ENCODE measurements around the gene EMC9. TPM values are rescaled to one million over a fixed set of nuclear protein-coding genes. Genes with fewer than 3 reads are reported as not detected.
A peak's percentile ranks its signal among the peaks of the same experiment; 100 is the strongest.

Gene EMC9
- total and polyA plus RNA-seq, 10 of the 15 experiments (the other 5 are each of a cell fraction or from before 2014, with no cell fraction given) = 15.3 to 60.5 (median 30.3) TPM

DNA sequence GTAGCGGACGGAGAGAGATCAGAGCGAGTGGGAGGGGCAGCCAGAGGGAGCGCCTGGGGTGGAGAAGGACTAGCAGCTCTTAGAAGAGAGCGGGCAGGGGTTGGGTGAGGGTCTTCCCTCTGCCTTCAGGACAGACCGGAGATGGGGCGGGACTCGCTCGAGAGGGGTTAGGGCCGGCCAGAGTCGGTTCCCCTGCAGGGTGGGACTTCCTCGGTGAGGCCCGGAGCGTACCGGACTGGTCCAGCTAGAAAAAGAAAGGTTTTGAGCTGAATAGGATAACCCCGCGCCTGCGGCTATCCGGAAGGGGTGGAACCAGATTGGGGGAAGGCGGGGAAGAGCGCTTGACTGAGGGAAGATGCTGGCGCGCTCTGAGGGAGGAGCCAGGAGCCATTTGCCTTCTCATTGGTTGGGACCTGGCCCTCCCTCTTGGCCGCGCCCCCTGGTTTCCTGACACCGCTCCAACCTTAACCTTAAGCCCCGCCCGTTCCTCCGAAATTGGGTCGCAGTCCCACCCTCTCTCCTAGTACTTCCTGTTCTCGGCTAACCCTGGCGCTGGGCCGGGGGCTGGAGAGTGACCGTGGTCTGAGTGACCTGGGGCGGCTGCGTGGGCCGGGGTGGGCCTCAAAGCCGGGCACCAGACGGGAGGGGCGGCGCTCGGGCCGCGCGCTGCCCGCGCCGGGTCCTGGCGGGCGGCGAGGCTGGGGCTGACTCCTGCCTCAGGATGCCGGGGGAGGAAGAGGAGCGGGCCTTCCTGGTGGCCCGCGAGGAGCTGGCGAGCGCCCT lies 5.8 kb upstream of the EMC9 start, which contains the start of gene RNF31:
TSS of gene RNF31 (plus strand) at position 521 of the 783 bp plus-strand sequence. CDS start at position 722, 201 bp downstream.
- BruUV-seq (replicated peaks) = no TSS peak
- SMC1A ChIA-PET (ENCODE audit: uncharacterized antibody, unreplicated experiment) = interaction anchor here (0.6 to 4.8 kb wide), 11 partner anchors 11 to 1178 kb away, joined by 3 to 54 read pairs (median 8); partner anchors contain the start of genes DCAF11, IPO4, IRF9 and NRL
- H3K27me3 ChIP-seq (replicated peaks in 1 of 2; ENCODE audit: control insufficient read depth in 2 of 2, insufficient read depth in 2 of 2, low read length in 1 of 2) = no peaks in the 10 kb centered on the region
- peak within 1 kb of the TSS; percentile 66 for H2AFZ ChIP-seq (ENCODE audit: control insufficient read depth, low read depth, low read length)
- in situ Hi-C loops (cut with MboI) (no loop called here), intact Hi-C loops (cut with micrococcal nuclease; ENCODE audit: unreplicated experiment) (loop anchor here (1.0 to 5.0 kb wide), 2 partner anchors 14 to 150 kb away; partner anchors contain the start of genes DHRS1, IRF9 and NOP9)
- peaks cover 18 to 41% of the 10 kb centered on the region in 2 experiments for H3K36me3 ChIP-seq (ENCODE audit: control insufficient read depth in 2 of 2, insufficient read depth in 2 of 2, low read length in 1 of 2)
- peak within 1 kb of the TSS; percentile 82 for H3K4me3 ChIP-seq
- H3K4me1 ChIP-seq (ENCODE audit: control insufficient read depth, insufficient read depth, low read length) = peaks cover 11% of the 10 kb centered on the region
- peak; percentile 96 for FAIRE-seq
- peak; percentile 92 for DNase-seq (ENCODE audit: low read depth, low spot score)
- 2% methylated on average over 57 of the region's 57 CpGs for WGBS (ENCODE audit: insufficient coverage, insufficient replicate concordance, low lambda C conversion rate, missing lambda C conversion rate)
- peaks cover 61% of the 10 kb centered on the region for H3K79me2 ChIP-seq (ENCODE audit: control insufficient read depth, insufficient read depth, low read length)
- RAD21 ChIA-PET (ENCODE audit: unreplicated experiment) = interaction anchor here (0.6 to 3.9 kb wide), 19 partner anchors 10 to 162 kb away, joined by 3 to 37 read pairs (median 6); partner anchors contain the start of genes CHMP4A, CIDEB, DCAF11 and IPO4
- no peaks in the 10 kb centered on the region for H4K20me1 ChIP-seq (ENCODE audit: control insufficient read depth, insufficient read depth)
- peak within 1 kb of the TSS; percentile 94 for H3K27ac ChIP-seq (ENCODE audit: control insufficient read depth, insufficient read depth)
- H3K9ac ChIP-seq (ENCODE audit: control insufficient read depth, insufficient read depth, low read length) = peak within 1 kb of the TSS; percentile 88
- peak; percentile 93 for ATAC-seq
- CTCF ChIA-PET = interaction anchor here (0.6 to 8.2 kb wide), 15 partner anchors 11 to 285 kb away, joined by 3 to 63 read pairs (median 6); partner anchors contain the start of genes CHMP4A, DCAF11, IRF9 and NRL
- no peaks in the 10 kb centered on the region; the same call in 2 of the 3 replicates for H3K9me3 ChIP-seq (replicated peaks; ENCODE audit: control insufficient read depth, insufficient read depth, low read length)
- POLR2A ChIA-PET = interaction anchor here (0.6 to 5.8 kb wide), 25 partner anchors 9 to 827 kb away, joined by 3 to 99 read pairs (median 7); partner anchors contain the start of genes CHMP4A, CIDEB, DCAF11 and IPO4
- peak within 1 kb of the TSS; percentile 88 for H3K4me2 ChIP-seq (ENCODE audit: control insufficient read depth, insufficient read depth)
- TF ChIP-seq ZSCAN29 (IDR thresholded peaks at IDR 0.05) (no peak), SP1 (IDR thresholded peaks at IDR 0.05; ENCODE audit: low read depth, low read length) (peak; percentile 84), STAT1 (conservative IDR thresholded peaks at IDR 0.05) (0 out of 2 replicates have a peak, but pooled peaks have one; percentile 29), NFXL1 (IDR thresholded peaks at IDR 0.05; ENCODE audit: borderline replicate concordance) (0 out of 2 replicates have a peak, but pooled peaks have one; percentile 30), NBN (IDR thresholded peaks at IDR 0.05) (peak; percentile 90), ZNF622 (IDR thresholded peaks at IDR 0.05) (no peak), NFIC (IDR thresholded peaks at IDR 0.05; ENCODE audit: low read depth, low read length) (no peak), IRF4 (IDR thresholded peaks at IDR 0.05; ENCODE audit: low read depth, low read length) (no peak), SMAD5 (IDR thresholded peaks at IDR 0.05; ENCODE audit: low read depth) (peak; percentile 32; the same call in 1 of the 2 replicates), ASH2L (IDR thresholded peaks at IDR 0.05; ENCODE audit: borderline replicate concordance, low read depth) (no peak), POLR2AphosphoS5 (IDR thresholded peaks at IDR 0.05; ENCODE audit: low read length) (no peak)
- TF ChIP-seq, protein P1, sequence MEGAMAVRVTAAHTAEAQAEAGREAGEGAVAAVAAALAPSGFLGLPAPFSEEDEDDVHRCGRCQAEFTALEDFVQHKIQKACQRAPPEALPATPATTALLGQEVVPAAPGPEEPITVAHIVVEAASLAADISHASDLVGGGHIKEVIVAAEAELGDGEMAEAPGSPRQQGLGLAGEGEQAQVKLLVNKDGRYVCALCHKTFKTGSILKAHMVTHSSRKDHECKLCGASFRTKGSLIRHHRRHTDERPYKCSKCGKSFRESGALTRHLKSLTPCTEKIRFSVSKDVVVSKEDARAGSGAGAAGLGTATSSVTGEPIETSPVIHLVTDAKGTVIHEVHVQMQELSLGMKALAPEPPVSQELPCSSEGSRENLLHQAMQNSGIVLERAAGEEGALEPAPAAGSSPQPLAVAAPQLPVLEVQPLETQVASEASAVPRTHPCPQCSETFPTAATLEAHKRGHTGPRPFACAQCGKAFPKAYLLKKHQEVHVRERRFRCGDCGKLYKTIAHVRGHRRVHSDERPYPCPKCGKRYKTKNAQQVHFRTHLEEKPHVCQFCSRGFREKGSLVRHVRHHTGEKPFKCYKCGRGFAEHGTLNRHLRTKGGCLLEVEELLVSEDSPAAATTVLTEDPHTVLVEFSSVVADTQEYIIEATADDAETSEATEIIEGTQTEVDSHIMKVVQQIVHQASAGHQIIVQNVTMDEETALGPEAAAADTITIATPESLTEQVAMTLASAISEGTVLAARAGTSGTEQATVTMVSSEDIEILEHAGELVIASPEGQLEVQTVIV (IDR thresholded peaks at IDR 0.05; ENCODE audit: borderline replicate concordance, partially characterized antibody) = peak; percentile 20
- TF ChIP-seq, protein P2, sequence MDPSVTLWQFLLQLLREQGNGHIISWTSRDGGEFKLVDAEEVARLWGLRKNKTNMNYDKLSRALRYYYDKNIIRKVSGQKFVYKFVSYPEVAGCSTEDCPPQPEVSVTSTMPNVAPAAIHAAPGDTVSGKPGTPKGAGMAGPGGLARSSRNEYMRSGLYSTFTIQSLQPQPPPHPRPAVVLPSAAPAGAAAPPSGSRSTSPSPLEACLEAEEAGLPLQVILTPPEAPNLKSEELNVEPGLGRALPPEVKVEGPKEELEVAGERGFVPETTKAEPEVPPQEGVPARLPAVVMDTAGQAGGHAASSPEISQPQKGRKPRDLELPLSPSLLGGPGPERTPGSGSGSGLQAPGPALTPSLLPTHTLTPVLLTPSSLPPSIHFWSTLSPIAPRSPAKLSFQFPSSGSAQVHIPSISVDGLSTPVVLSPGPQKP (IDR thresholded peaks at IDR 0.05; ENCODE audit: low read depth, low read length) = 0 out of 2 replicates have a peak, but pooled peaks have one; percentile 39
- TF ChIP-seq, protein P3, sequence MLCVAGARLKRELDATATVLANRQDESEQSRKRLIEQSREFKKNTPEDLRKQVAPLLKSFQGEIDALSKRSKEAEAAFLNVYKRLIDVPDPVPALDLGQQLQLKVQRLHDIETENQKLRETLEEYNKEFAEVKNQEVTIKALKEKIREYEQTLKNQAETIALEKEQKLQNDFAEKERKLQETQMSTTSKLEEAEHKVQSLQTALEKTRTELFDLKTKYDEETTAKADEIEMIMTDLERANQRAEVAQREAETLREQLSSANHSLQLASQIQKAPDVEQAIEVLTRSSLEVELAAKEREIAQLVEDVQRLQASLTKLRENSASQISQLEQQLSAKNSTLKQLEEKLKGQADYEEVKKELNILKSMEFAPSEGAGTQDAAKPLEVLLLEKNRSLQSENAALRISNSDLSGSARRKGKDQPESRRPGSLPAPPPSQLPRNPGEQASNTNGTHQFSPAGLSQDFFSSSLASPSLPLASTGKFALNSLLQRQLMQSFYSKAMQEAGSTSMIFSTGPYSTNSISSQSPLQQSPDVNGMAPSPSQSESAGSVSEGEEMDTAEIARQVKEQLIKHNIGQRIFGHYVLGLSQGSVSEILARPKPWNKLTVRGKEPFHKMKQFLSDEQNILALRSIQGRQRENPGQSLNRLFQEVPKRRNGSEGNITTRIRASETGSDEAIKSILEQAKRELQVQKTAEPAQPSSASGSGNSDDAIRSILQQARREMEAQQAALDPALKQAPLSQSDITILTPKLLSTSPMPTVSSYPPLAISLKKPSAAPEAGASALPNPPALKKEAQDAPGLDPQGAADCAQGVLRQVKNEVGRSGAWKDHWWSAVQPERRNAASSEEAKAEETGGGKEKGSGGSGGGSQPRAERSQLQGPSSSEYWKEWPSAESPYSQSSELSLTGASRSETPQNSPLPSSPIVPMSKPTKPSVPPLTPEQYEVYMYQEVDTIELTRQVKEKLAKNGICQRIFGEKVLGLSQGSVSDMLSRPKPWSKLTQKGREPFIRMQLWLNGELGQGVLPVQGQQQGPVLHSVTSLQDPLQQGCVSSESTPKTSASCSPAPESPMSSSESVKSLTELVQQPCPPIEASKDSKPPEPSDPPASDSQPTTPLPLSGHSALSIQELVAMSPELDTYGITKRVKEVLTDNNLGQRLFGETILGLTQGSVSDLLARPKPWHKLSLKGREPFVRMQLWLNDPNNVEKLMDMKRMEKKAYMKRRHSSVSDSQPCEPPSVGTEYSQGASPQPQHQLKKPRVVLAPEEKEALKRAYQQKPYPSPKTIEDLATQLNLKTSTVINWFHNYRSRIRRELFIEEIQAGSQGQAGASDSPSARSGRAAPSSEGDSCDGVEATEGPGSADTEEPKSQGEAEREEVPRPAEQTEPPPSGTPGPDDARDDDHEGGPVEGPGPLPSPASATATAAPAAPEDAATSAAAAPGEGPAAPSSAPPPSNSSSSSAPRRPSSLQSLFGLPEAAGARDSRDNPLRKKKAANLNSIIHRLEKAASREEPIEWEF (IDR thresholded peaks at IDR 0.05; ENCODE audit: insufficient replicate concordance, low read depth, low read length) = no peak
